ENCODE data around the gene PYROXD2.

PYROXD2 gene

GRCh38 chr10:98433881-98434732 is 19.1 kb upstream of the PYROXD2 start:
- no peak for DNase-seq

DNA sequence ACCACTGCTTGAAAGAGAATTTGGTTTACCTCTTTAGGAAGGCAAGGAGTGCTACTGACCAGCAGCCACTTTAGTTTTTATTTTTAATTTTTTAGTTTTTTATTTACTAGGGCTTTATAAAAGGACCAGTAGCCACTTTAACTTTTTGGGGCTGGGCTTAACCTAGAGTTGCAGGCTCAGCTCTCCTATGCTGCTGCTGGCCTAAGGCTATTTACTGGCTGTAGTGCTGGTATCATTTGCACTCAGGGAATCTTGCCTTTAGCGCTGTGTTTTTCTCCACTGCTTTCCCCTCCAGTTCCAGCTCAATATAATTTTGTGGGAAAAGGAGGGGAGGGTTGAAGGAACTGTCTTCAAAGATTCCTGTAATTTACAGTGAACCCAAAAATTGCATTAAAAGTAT is 18.4 kb upstream of the PYROXD2 start:
- DNase-seq, result no peak

DNA sequence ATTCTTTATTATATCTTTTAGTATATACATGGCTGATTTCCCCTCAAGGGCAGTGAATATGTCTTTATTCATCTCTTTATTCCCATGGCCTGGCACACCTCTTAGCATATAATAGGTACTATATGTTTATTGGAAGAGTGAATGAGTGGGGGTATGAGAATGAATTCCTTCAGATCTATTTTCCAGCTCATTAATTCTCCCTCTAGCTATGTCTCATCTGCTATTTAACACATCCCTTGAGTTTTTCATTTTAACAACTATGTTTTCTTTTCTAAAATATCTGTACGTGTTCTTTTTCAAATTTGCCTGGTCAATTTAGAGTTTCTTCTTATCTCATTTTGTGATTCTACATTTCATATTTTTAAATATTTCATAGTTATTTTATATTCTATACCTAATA is 17.3 kb upstream of the PYROXD2 start:
- DNase-seq, result no peak

DNA sequence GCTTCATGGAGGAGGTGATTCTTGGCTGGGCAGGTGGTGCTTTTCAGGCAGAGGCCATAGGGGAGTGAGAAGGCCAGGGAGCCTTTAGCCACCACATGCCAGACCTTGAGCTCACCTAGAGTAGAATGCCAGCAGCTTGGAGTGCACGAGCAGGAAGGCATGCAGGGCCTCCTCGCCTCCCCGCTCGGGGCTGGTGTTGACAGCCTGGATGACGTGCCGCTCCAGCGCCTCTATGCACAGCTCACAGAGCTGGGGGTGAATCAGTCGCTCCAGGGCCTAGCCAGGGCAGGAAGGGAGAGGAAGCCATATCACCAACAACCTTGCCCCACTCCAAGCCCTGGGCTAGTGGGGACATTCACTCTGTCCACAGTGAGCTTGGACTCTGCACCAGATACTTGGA is 16.0 kb upstream of the PYROXD2 start:
- DNase-seq, result no peak

DNA sequence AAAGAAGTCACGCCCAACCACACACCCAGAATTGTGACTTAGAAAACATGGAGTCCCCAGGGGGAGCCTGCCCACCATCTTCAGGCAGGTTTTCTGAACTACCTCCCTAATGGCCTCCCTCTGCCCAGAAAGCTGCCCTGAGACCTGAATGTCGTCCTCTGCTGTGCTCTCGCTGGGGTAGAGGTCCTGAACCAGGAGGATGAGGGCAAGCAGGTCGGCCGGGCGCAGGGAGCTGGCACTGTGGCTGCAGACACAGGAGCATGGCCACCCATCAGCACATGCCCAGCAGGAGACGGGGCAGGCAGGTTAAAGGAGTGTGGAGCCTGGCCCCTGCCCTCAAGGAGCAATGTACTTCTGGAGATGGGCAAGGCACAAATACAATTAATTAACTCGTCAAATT is 15.4 kb upstream of the PYROXD2 start:
- DNase-seq, result no peak

DNA sequence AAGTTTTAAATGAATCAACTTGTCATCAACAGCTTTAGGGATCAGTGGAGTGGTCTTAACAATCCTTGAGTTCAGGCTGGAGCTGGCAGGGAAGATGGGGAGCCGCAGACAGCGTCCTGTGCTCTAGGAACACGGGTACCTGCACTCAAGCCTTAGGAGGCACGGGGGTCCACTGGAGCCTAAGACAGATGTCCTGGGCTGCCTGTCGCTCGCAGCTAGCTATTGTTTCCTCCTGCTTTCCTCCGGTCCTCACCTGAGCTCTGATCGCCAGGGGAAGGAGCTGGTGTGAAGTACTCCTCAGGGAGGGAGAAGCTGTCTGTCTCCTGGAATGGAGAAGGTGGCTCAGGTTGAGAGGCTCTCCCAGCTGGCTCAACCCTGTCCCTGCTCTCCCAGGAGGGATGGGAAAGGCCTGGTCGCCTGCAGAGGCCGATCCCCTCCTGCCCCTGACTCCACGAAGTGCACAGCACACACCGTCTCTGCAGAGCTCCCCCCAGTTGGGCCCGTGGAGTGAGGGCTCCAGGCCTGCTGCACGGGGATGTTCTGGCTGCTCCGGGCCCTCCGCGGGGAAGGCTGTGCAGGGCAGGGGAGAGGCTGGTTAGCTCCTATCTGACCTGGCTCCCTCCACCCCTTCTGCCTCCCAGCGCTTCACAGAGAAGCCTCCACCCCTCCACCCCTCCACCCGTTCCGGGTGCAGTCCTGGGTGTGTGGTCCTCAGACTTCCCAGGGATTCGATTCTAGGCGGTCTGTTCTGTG is 14.5 kb upstream of the PYROXD2 start:
- no peak for DNase-seq

GRCh38 chr10:98427011-98427515 is 12.1 kb upstream of the PYROXD2 start:
- DNase-seq, result no peak

DNA sequence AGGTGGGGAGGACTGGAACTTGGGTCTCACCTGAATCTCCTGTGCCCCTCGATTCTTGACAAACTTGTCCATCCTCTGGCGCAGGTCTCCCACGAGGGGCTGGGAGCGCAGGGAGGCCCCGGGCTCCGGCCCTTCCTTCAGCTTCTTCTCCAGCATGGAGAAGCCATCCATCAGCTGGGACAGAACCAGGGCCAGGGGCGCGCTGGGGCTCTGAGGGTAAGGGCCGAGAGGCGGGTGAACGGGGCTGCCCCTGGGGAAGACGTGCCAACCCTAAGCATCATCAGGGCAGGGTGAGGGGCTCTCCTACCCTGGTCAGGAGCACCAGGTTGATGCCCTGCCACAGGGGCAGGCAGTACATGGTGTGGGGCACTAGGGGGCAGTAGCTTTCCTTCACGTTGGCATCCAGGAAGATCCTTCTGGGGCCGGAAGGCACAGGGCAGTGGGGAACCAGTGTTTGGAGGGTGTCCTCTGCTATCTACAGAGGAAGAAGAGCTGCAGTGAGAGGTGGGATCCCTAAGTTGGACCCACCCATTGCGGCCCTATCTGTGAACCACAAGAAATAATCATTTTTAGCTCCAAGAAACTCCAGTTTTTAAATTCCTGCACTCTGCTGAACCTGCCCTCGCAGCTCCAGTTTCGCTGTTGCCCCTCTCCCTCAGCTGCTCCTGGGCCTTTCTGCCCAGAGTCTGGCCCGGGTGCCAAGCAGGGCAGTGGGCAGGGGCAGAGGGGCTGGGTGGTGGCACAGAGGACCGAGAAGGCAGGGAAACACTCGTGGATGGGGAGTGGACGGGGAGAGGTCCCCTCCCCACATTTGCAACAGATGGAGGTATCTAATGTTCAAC is 10.8 kb upstream of the PYROXD2 start:
- no peak for DNase-seq

- no peak for DNase-seq
These were observed 9.6 kb upstream of the PYROXD2 start for GRCh38 chr10:98424295-98425254.

DNA sequence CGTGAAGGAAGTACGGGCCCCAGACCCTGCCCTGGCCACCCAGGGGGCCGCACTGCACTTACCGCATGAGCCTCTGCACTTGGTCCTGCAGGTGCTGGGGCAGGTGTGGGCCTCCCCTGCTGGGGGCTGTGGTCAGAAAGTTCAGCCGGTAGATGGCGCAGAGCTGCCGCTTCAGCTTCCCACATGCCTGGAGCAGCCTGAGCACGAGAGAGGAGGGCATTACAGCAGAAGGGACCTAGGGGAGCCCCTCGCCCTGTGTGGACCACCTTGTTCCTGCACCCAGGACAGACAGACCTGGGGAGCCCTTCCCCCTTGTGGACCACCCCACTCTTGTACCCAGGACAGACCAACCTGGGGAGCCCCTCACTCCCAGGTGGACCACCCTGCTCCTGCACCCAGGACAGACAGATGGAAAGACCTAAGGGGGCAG is 8.7 kb upstream of the PYROXD2 start:
- DNase-seq, result no peak

DNA sequence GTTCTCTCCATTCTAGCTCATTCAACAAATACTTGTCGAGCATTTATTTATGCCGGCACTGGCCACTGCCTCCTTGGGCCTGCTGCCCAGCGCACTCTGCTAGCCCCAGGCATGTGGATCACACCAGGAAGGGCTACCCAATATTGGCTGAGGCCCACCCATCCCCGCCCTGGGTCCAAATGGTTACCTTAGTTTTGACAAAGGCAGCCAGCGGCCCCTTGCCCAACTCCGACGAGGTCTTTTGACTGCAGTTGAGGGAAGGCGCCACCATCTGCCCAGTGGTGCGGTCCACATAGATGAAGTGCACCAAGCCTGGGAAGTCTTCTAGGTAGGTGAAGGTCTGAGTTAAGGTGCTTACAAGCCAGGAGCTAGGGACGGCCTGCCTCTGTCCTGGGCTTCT is 7.2 kb upstream of the PYROXD2 start:
- DNase-seq, result no peak

DNA sequence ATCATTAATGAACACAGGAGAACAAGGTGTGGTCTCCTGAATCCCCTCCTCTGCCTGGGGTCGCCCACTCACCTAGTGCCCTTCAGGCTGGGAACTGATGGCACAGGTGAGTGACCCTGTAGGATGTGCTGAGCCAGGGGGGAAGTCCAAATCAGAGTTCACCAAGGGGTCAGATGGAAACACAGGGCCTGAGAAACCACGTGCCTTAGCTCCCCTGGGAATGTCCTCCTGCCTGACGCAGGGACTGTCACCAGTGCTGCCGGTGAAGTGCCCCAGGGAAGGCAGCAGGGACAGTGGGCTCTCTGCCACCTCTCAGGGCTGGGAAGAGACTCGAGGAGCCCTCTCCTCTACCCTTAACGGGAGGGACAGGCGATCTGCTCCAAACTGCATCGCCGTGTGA is 5.8 kb upstream of the PYROXD2 start:
- no peak for DNase-seq

GRCh38 chr10:98419469-98420261 is 4.7 kb upstream of the PYROXD2 start:
- DNase-seq, result no peak

- DNase-seq, result no peak
These were observed 3.9 kb upstream of the PYROXD2 start for GRCh38 chr10:98418665-98419468.

DNA sequence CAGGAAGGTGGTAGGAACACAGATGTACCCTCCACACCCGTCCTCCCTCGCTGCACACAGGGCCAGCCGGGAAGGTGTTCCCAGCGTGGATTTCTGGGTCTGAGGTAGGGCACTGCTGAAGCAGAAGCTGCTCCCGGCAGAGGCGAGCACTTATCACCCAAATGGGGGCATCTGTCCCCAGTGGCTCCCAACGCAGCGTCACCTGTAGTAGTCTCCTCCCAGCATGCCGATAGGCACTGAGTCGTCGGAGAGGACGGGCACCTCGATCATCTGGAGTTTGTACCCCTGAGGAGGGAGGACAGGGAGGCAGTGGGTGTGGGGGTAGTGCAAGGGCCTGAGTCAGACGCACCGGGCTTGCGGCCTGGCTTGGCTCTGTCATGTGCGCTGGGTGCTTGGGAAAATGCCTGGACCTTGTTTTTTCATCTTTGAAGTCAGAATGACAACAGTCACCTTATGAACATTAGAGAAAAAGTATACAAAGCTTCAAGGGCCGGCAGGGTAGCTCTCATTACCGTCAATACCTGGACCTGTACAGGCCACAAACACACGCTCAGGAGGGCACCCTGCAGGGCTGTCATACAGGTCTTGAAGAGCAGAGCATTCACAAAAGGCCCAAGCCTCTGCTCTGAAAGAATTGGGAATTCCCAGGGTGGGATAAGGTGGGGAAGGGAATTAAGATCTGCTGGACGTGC is 3.1 kb upstream of the PYROXD2 start:
- no peak for DNase-seq

DNA sequence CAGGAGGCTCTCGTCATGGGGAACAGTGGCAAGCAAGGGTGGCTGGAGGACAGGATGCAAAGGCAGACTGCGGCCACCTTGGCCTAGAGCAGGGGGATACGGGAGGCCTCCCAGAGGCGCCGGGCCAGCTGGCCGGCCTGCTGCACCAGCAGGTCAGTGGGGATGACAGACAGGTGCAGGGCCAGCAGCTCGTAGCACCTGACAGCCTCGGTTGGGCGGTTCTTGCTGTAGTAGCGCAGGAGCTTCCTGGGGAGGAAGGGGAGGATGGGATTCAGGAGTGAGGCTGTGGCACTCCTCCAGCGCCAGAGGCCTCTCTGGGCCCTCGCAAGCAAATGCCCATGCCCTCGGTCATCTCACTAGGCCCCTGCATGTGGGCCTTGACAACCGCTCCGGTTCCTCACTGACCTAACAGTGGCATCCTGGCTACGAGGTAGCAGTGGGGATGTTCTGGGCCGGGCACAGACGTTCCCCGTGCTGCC is 2.5 kb upstream of the PYROXD2 start:
- DNase-seq, result no peak

GRCh38 chr10:98416606-98417388 is 1.8 kb upstream of the PYROXD2 start:
- no peak for DNase-seq

- no peak for DNase-seq
These were observed 743 bp upstream of the PYROXD2 start for GRCh38 chr10:98415731-98416119.

- no peak for DNase-seq
These were observed 427 bp downstream of the PYROXD2 start for GRCh38 chr10:98414578-98414931.
